DMS 273 (cell line): ENCODE measurements around the gene SRD5A1.

Source experiments
- DNase-seq: peaks from one replicate; lab custom pipeline; 2025; ENCODE audit not compliant: unreplicated experiment; lab: John Stamatoyannopoulos, UW

The SRD5A1 gene

DNA sequence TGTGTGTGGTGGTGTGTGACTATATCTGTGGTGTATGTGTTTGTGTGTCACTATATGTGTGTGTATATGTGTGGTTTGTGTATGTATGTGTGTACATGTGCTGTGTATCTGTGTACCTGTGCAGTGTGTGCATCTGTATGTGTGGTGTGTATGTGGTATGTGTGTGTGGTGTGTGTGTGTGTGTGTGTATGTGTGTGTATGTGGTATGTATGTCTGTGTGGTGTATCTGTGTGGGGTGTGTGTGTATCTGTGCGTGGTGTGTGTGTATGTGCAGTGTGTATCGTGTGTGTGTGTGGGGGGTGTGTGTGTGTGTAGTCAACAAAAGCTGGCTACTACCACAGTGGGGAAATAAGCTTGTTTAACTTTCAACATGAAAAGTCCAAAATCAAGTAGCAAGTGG lies 48.4 kb downstream of the SRD5A1 start:
- no peak for DNase-seq

DNA sequence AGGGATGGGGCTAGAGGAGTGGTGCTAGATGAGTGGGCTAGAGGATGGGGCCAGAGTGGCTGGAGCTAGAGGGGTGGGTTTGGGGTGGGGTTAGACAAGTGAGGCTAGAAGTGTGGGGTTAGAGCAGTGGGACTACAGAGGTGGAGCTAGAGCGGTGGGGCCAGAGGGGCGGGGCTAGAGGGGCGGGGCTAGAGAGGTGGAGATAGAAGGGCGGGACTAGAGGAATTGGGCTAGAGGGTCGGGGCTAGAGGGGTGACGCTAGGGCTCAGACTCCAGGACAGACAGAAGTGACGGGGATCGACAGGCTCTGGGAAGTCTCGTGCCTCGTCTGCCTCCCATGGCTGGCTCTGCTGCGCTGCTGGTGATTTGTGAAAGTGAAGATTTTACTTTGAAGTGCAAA lies 49.0 kb downstream of the SRD5A1 start:
- DNase-seq = no peak

DNA sequence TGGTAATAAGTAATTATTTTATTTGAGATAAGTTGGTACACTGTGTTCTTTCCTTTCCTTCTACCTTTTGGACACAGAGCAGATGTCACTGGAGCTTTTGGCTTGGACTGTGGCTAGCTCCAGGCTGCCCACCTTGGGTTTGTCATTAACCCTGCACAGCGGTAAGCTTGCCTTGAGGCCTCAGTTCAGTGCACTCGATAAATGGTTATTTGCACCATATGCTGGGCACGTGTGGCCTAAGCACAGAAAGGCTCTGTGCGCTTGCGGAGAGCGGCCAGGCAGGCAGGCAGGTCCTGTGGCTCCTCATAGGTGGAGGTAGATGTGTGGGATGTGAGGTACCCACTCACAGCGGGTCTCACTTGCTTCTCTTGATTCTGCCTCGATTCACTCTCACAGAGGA lies 50.0 kb downstream of the SRD5A1 start:
- no peak for DNase-seq

DNA sequence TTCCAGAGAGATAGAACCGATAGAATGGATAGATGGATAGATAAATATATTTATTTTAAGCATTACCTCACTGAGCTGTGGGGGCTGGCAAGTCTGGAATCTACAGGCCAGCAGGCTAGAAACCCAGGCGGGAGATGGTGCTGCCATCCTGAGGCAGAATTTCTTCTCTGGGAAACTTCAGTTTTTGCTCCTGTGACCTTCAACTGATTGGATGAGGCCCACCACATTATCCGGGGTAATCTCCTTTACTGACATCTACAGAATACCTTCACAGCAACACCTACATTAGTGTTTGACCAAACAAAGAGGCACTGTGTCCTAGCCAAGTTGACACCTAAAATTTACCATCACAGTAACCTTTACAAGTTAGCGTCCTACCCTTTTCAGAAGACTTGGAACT lies 50.8 kb downstream of the SRD5A1 start:
- DNase-seq = no peak

DNA sequence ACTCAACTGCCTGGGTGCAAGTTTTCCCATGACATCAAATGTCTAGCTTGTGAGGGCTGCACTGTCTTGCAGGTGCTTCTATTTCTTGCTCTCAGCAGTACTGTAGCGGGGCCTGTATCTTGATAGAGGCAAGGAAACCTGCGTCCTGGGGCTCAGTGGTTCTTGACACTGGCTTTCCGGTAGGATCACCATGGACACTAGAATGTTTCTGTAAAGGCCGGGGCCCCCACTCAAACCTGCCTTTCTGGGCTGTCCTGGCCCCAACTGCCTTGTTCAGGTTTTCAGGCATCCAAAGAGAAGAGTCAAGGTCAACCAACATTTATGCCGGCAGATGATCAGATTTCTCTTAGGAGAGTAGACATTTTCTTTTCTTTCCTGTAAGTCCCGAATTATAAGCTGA lies 53.3 kb downstream of the SRD5A1 start:
- DNase-seq = no peak

DNA sequence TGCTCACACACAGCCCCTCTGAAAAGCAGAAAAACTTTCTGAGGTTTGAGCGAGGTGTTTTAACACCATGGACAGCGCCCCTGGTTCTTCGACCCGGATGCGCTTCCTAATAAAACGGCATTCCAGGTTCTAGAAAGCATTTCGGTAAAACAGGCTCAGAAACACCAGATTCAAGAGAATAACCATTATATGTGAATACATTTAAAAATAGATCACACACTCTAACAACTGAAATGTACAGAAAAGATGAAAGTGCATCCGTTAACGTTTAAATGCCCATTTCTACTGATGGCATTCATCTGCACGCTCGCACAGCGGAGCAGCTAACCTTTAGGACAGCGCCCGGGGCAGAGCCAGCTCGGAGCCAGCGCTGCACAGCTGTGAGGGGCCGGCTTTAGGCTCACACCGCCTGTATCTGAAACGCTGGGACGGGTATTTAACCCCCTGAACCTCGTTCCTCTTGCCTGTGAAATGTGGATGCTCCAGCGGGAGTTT lies 53.7 kb downstream of the SRD5A1 start:
- DNase-seq = no peak

DNA sequence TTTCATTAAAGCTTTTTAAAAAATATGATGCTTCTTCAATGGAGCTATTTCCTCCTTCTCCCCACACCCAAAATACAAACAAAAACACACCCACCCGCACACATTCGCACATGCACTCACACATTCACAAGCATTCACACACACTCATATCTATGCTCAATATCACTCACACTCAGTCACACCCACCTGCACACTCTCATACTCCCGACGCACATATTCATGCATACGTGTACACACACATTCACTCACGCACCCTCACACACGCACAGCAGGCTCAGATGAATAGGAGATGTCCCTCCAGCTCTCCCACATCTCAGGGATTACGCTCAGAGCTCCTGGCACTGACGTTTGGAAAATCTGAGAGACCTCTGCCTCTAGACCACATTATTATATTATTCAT lies 54.3 kb downstream of the SRD5A1 start:
- no peak for DNase-seq

DNA sequence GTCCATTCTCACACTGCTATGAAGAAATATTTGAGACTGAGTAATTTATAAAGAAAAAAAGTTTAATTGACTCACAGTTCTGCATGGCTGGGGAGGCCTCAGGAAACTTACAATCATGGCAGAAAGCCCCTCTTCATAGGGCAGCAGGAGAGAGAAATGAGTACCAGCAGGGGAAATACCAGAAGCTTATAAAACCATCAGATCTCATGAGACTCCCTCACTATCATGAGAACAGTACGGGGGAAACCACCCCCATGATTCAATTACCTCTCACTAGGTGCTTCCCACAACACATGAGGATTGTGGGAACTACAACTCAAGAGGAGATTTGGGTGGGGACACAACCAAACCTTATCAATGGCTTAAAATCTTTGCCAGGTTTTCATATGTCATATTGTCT lies 59.7 kb downstream of the SRD5A1 start:
- DNase-seq = no peak

DNA sequence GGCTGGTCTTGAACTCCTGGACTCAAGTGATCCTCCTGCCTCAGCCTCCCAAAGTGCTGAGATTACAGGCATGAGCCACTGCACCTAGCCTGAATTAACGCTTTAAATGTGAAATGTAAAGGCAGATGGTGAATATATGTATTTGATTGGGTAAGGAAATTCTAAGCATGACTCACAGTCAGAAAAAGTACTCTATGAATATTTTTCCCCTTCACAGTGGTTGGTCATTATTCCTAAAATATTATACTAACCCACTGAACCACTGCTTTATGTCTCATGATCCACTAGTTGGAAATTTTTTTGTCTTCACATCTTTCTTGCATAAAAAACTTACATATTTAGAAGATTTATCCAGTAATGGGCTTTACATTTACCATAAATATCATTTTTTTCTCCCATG lies 65.5 kb downstream of the SRD5A1 start:
- DNase-seq = no peak

DNA sequence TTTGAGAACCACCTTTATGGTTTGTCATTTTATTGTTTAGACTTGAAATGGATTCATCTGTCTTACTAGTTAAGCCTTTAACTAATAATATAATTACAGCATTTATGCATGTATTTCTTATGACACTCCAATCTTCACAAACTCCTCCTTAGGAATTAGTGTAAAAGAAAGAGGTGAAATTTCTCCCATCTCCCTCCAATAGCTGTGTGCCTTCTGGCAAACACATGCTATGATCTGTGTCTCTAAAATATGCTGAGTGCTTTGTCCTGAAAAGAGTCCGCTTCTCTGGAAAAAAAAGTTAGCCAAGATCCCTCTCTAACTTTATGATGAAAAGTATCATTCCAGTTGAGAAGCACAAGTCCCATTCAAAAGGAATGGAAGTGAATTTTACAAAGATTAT lies 66.1 kb downstream of the SRD5A1 start:
- no peak for DNase-seq

DNA sequence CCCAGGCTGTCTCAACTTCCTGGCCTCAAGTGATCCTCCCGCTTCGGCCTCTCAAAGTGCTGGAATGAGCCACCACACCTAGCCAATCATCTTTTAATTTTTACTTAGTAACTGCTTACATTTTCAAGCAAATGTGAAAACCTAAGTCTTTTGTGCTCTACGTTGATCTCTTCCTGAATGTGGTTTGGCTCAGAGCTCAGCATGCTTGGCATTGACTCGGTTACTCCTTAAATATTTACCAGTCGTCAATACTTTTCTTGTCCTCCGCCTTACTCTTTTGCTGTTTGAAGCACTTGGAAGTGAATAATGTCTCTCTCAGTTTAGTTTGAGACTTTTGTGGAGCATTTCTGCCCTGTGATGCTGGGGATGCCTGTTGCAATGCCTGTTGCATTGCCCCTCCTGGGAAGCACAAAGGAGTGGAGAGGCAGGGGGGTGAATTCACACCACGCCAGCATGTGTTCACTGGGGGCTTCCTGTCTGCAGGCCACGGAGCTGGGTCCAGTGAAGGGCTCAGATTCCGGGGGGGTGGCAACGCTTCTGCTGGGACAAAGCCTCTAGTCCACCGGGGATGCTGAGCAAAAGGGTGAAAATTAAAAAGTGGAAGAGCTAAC lies 66.9 kb downstream of the SRD5A1 start:
- DNase-seq = no peak

DNA sequence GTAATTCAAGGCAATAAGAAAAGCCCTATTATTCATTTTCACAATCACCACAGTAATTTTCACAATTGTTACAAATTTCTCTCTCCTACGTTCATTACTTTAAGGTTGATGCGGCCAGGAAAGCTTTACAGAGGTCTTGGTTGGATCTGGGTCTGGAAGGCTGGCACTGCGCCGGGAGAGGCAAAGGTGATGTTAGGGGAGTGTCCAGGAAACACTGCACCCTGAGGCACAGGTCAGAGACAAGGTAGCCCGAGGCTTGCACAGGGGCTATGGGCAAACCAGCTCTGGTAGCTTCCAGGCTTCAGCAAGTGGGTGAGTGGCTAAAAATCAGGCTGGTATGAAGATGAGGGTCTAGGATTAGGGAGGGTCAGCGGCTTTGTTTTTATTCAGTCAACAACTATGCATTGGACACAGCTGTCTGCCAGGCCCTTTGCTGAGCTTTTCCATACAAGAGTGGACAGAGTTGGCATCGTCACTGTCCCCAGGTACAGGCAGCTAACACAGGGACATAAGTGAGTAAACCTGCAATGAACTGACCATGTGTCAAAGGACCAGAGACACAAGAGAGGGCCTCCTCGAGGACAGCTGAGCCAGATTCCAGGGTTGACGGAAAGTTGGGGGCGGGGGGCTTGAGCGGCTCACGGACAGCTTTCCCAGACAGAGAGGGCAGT lies 67.6 kb downstream of the SRD5A1 start:
- no peak for DNase-seq

DNA sequence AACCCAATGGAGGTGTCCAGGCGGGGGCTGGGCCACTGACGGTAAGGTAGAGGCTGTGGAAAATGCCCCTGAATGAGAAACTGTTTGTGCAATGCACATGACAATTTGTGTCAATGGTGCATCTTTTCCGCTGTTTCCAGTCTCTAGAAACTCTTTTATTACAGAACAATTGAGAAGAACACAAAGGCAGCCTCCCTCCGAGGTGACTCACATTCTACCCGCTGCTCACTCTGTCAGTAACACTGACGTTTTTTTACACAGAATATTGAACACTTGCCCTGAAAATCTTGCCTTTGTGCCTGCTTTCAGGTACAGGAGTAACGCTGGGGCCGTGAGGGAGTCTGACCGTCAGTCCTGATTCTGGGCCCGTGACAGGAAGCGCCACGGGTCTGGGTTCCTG lies 68.3 kb downstream of the SRD5A1 start:
- no peak for DNase-seq

DNA sequence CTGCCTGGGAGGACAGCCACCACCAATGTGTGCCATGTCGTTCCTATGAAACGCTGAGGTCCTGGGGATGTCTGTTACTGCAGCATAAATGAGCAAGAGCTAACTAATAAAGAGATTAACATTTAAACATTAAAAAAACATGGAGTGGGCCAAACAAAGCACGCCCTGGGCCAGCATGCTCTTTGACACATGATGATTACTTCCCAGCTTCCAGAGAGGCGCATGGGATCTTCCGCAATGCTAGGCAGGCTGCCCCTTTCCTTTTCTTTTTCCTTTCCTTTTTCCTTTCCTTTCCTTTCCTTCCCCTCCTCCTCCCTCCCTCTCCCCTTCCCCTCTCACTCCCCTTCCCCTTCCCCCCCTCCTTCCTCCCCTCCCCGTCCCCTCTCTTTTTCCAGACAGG lies 69.4 kb downstream of the SRD5A1 start:
- no peak for DNase-seq

DNA sequence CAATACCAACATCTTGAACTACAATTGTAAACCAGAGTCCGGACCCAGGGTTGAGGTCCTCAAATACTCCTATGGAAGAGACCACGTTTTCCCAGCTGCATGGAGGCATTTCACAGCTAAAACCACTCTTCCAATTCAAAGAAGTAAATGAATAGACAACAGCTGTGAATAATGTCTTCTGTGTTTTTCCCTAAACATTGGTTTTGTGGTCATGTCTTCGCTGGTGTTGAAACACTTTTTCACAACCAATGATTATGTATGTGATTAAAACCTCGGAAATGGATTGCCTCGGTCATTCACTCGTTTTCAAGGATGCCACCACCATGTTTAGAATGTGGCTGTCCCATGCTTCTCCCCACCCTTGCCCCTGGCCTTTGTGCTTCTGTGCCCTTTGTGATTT lies 70.6 kb downstream of the SRD5A1 start:
- no peak for DNase-seq

DNA sequence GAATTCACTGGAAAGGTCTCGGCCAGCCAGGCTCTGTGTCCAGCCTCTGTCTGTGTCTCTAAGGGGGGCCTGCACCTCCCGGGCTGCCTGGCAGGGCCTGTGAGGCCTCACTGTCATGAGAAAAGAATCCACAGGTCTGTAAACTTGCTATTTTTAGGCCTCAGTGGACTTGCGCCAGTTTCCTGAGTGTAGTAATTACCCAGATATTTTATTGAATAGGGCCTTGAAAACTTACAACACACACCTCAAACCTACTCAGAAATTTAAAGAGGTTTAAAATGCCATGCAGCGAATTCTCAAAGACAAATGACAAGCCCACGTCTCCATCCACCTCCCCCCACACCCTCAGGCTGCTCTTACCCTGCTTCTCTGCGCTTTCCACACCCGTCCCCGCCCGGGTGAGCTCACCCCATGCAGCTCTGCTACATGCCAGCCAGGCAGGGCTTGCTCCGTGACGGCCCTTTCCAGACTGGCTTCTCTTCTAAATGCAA lies 71.2 kb downstream of the SRD5A1 start:
- no peak for DNase-seq

DNA sequence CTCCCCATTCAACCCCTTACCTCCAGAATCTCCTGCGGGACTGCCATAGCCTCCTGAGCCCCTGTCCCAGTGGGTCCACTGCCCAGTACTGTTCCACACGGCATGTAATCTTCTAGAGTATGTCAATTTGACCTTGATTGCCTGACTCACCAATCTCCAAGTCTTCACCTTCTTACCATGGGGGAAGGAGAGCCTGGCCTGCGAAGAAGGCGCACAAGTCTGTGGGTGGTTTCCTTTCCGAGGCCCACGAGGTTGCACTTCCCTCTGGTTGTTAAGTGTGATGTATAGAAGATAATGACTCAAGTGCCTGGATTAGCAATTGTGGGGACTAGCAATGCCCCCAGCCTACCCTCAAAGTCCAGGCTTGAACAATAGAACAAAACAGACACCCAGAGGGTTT lies 71.8 kb downstream of the SRD5A1 start:
- no peak for DNase-seq

DNA sequence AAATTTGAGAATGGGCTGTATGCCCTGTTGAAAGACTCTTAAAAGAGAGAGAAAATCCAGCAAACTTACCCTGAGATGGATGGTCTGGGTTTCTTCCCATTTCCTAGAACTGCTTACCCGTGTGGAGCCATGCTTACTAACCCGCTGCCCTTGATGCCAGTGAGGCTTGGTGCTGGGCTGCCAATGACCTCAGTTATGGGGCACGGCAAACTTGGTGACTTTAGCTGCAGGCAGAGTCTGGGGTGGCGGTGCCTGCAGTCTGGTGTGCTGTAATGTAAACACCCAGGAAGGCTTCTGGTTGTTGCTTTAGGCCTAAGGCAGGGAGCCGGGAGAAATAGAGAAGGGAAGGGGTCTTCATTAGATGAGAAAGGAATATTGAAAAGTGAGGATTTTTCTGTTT lies 72.7 kb downstream of the SRD5A1 start:
- DNase-seq = no peak

DNA sequence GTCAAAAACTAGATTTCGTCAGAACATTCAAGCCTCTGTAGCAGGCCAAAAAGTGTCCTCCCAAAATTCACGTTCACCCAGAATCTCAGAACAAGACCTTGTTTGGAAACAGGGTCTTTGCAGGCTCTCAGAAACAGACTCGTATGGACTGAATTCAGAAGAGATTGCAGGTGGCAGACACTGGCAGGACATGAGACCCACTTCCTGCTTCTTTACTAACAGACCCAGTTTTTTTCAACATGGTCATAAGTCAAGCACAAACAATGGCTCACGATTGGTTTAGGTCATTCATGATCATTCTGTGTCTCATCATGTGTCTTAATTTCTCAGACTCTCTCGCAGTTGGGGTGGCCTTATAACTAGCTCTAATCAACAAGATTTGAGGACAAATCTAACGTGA lies 74.6 kb downstream of the SRD5A1 start:
- no peak for DNase-seq

DNA sequence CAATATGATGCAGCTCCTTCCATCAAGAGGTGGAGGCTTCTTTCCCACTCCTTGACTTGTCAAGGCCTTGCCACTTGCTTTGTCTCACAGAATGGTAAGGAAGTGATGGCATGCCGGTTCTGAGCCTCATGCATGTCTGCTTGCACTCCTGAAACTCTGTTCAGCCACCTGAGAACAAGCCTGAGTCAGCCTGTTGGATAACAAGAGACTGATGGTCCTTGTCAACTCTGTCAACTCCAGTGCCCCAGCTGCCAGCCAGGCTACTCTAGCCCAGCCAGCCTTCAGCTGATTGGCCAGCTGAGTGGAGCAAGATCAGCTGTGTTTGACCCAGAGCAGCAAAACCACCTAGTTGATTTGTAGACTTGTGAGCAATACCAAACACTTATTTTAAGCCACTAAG lies 75.6 kb downstream of the SRD5A1 start:
- no peak for DNase-seq

DNA sequence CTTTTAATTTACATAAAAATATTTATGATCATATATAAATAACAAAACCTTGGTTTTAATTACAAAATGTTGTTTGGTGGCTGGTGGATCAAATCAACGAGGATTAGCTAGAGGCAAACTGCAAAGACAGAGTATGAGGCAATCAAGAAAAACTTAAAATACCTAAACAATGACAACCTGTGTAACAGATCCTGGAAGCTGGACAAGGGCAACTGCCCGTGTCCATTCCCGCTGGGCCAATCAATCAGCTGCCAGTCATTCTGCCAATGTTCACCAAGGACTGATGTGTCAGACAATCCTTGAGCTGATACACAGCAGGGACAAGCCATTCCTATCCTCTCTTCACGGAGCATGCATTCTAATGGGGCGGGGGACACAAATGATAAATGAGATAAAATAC lies 76.8 kb downstream of the SRD5A1 start:
- no peak for DNase-seq

DNA sequence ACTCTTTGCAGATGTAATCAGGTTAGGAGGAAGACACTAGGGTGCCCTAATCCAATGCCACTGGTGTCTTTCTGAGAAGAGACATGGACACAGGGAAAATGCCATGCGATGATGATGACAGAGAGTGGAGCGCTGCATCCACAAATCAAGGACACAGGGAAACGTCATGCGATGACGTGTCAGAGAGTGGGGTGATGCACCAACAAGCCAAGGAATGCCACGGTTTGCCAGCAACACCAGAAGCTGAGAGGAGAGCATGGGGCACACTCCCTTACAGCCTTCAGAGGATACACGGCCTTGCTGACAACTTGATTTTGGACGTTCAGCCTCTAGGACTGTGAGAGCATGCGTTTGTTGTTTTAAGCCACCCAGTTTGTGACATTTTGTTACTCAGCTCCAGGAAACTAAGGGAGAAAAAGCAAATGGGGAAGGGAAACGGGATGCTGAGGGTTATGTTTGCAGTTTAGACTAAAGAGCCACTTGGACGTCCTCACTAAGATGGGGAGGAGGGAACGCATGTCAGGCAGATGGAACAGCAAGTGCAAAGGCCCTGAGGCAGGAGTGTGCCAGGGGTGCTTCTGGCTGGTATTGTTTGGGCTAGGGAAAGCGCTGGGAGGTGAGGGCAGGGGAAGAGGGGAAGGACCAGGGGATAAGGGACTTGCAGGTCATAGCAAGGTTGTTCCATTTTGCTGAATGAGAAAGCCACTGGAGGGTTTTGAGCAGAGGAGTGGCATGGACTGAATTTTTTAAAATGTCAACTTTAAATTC lies 77.5 kb downstream of the SRD5A1 start:
- no peak for DNase-seq
